Measurements from ENCODE around the gene HMGN1. TPM values are rescaled to one million over a fixed set of nuclear protein-coding genes. Genes with fewer than 3 reads are reported as not detected.

HMGN1 gene
- total and polyA plus RNA-seq, 4 donors: 34.6 to 92.3 (median 55.0) TPM

- Histone ChIP-seq H3K9me3 (ENCODE audit: control insufficient read depth in 4 of 4, low read length in 3 of 4) (no peaks in the 10 kb centered on the region), H3K27ac (ENCODE audit: low read depth in 1 of 2, low read length in 2 of 2) (no peak overlapping the region), H3K4me3 (ENCODE audit: low read depth in 1 of 3, low read length in 3 of 3) (no peak overlapping the region), H3K27me3 (ENCODE audit: control insufficient read depth in 4 of 4, insufficient read depth in 4 of 4, low read length in 3 of 4) (no peaks in the 10 kb centered on the region), H3K9ac (ENCODE audit: low read depth in 1 of 2, low read length in 2 of 2) (no peak overlapping the region), H3K36me3 (ENCODE audit: control insufficient read depth in 4 of 4, insufficient read depth in 3 of 4, low read depth in 1 of 4, low read length in 3 of 4) (no peaks in the 10 kb centered on the region), H3K4me1 (ENCODE audit: control insufficient read depth in 4 of 4, insufficient read depth in 4 of 4, low read length in 3 of 4) (peaks cover 0 to 16% (median 6%) of the 10 kb centered on the region in 4 donors)
- DNase-seq (ENCODE audit: low spot score): no peak
- no peak for TF ChIP-seq HNF4A (conservative IDR thresholded peaks at IDR 0.05)
- no peak for TF ChIP-seq TAF1 (conservative IDR thresholded peaks at IDR 0.05)
- TF ChIP-seq YY1 (IDR thresholded peaks at IDR 0.05): no peak
- no peak for TF ChIP-seq RXRA (IDR thresholded peaks at IDR 0.05)
- TF ChIP-seq ZBTB33 (IDR thresholded peaks at IDR 0.05): no peak
- WGBS: 89% methylated on average over 8 of the region's 8 CpGs
Observed at GRCh38 chr21:39318091-39318959, 30.6 kb downstream of the HMGN1 start.

- no peak overlapping the region for H3K9ac ChIP-seq (ENCODE audit: low read depth in 1 of 2, low read length in 2 of 2)
- no peak for DNase-seq (ENCODE audit: low spot score)
- H3K27me3 ChIP-seq (ENCODE audit: control insufficient read depth in 4 of 4, insufficient read depth in 4 of 4, low read length in 3 of 4): no peaks in the 10 kb centered on the region
- no peak for TF ChIP-seq TAF1 (conservative IDR thresholded peaks at IDR 0.05)
- no peak for TF ChIP-seq RAD21 (IDR thresholded peaks at IDR 0.05)
- no peak for TF ChIP-seq FOXA1 (IDR thresholded peaks at IDR 0.05)
- peak; percentile 24 for TF ChIP-seq HNF4G (IDR thresholded peaks at IDR 0.05)
- TF ChIP-seq SP1 (IDR thresholded peaks at IDR 0.05): peak; percentile 25
- TF ChIP-seq REST (IDR thresholded peaks at IDR 0.05): no peak
- TF ChIP-seq HNF4A (conservative IDR thresholded peaks at IDR 0.05): peak; percentile 62 to 64
- no peak for TF ChIP-seq FOXA2 (IDR thresholded peaks at IDR 0.05)
- no peaks in the 10 kb centered on the region for H3K9me3 ChIP-seq (ENCODE audit: control insufficient read depth in 4 of 4, low read length in 3 of 4)
- WGBS: 59% methylated on average over 11 of the region's 11 CpGs
- peak overlapping the region in 1 of 2 donors; percentile 46 for H3K27ac ChIP-seq (ENCODE audit: low read depth in 1 of 2, low read length in 2 of 2)
- H3K36me3 ChIP-seq (ENCODE audit: control insufficient read depth in 4 of 4, insufficient read depth in 3 of 4, low read depth in 1 of 4, low read length in 3 of 4): no peaks in the 10 kb centered on the region
- peaks cover 0 to 16% (median 6%) of the 10 kb centered on the region in 4 donors for H3K4me1 ChIP-seq (ENCODE audit: control insufficient read depth in 4 of 4, insufficient read depth in 4 of 4, low read length in 3 of 4)
- H3K4me3 ChIP-seq (ENCODE audit: low read depth in 1 of 3, low read length in 3 of 3): no peak overlapping the region
Observed at GRCh38 chr21:39317134-39318090, 31.5 kb downstream of the HMGN1 start.

Measured in liver (tissue), 9 donors.